ENCODE results near the gene RBM33. TPM values are rescaled to one million over a fixed set of nuclear protein-coding genes. Genes with fewer than 3 reads are reported as not detected.

RBM33 gene
- total RNA-seq, 1 experiment from 2014 or later = 7.3 TPM

- no peak for DNase-seq (ENCODE audit: low read depth)
- in situ Hi-C loops (cut with HindIII; ENCODE audit: low pct_unique_long_range_greater_than_20kb, low sequenced_read_pairs) = no loop called here
These were observed 148.0 kb downstream of the RBM33 start for GRCh38 chr7:155792315-155792960.

GRCh38 chr7:155792999-155793560 is 148.6 kb downstream of the RBM33 start:
- in situ Hi-C loops (cut with HindIII; ENCODE audit: low pct_unique_long_range_greater_than_20kb, low sequenced_read_pairs) = no loop called here
- no peak for DNase-seq (ENCODE audit: low read depth)

DNA sequence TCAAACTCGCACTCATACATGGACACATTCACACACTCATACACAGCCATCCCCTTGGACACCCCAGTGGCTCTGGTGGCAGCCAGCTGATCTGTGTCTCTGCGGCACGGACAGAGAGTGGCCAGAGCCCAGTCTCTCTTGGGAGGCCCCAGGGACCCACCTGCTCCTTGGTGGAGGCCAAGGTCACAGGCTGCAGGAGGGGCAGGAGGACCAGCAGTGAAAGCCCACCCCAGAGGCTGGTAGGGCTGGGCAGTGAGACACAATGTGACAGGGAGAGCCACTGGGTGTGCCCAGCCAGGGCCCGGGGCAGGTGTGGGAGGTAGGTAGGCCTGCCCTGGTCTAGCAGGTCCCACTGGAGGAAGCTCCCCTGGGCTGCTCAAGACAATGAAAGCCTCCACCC is 149.3 kb downstream of the RBM33 start:
- in situ Hi-C loops (cut with HindIII; ENCODE audit: low pct_unique_long_range_greater_than_20kb, low sequenced_read_pairs) = no loop called here
- DNase-seq (ENCODE audit: low read depth) = no peak

DNA sequence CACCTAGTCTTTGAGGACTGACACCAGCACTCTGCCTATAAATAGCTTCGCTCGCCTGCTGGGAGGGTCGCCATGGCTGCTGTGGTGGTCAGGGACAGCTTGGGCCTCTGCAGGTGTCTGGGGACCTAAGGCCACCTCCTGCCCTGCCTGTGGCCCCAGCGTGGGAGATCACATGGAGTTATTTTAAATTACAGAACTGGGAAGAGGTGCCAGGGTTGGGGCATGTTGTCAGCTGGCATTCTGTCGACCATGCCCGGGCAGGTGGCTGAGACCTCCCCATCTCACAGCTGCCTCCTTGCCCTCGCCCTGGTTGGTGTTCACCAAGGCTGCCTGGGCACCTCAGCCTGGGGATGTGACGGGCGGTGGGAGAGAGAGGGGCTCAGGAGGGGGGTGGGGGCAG is 149.7 kb downstream of the RBM33 start:
- DNase-seq (ENCODE audit: low read depth) = no peak
- in situ Hi-C loops (cut with HindIII; ENCODE audit: low pct_unique_long_range_greater_than_20kb, low sequenced_read_pairs) = no loop called here

DNA sequence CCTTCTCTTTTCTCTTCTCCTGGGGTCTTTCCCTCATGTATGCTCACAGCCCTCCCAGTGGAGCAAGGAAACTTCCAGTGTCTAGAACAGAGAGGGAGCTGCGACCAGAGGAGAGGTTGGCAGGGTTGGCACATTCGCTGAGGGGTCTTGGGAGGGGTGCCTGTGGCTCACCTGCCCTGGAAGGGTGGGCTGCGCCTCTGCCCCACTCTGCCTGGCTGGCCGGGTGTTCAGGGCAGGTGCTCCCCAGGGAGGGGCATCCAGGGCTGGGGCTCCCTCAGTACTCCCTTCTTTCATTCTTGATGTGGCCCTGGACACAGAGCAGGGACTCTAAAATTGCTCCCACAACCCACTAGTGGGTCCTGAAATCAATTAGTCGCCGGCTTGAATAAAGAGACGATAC is 150.9 kb downstream of the RBM33 start:
- DNase-seq (ENCODE audit: low read depth) = no peak
- in situ Hi-C loops (cut with HindIII; ENCODE audit: low pct_unique_long_range_greater_than_20kb, low sequenced_read_pairs) = no loop called here

- in situ Hi-C loops (cut with HindIII; ENCODE audit: low pct_unique_long_range_greater_than_20kb, low sequenced_read_pairs) = no loop called here
- no peak for DNase-seq (ENCODE audit: low read depth)
These were observed 151.5 kb downstream of the RBM33 start for GRCh38 chr7:155795951-155796350.

DNA sequence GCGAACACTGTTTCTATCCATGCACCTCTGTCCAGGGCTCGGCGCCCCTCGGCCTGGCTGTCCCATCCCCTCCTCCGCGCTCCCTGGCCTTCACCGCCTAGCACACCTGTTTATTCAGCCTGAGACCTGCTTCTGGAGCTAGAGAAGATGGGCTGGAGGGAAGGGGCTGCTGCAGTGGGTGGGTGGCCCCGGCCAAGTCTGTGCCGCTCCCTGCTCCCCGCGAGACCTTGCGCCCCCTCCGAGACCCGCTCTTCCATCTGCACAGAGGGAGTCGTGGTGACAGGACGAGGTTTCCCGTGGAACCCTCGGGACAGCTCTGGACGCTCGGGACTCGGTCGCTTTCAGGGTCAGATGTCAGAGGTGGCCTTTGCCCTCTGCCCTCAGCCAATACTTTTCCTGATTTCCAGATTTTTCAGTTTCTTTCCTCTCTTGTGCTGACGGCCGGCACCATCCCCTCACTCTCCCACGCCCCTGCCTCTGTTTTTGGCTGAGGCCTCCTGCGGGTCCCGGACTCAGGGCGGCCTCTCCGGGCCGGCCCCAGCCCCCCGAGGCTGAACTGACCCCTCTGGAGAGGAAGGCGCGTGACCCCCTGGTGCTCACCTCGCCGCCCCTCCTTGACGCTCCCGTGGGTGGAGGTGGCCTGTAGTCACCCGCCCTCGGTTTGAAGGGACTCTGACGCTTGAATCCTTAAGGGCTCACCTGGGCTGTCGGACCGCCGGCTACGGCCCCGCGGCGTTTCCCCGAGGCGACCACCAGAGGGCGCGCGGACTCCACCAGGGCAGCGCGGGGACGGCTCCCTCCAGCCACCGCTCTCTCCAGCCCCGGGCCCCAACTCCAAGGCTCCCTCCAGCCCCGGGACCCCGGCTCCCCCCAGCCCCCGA is 152.2 kb downstream of the RBM33 start:
- DNase-seq (ENCODE audit: low read depth) = peak; percentile 21

GRCh38 chr7:155797262-155798250 is 153.1 kb downstream of the RBM33 start:
- in situ Hi-C loops (cut with HindIII; ENCODE audit: low pct_unique_long_range_greater_than_20kb, low sequenced_read_pairs) = no loop called here
- no peak for DNase-seq (ENCODE audit: low read depth)

More for the DNA sequence above, 152.2 kb downstream of the RBM33 start:
- in situ Hi-C loops (cut with HindIII; ENCODE audit: low pct_unique_long_range_greater_than_20kb, low sequenced_read_pairs) = no loop called here

- in situ Hi-C loops (cut with HindIII; ENCODE audit: low pct_unique_long_range_greater_than_20kb, low sequenced_read_pairs) = no loop called here
- no peak for DNase-seq (ENCODE audit: low read depth)
These were observed 154.4 kb downstream of the RBM33 start for GRCh38 chr7:155798673-155799439.

DNA sequence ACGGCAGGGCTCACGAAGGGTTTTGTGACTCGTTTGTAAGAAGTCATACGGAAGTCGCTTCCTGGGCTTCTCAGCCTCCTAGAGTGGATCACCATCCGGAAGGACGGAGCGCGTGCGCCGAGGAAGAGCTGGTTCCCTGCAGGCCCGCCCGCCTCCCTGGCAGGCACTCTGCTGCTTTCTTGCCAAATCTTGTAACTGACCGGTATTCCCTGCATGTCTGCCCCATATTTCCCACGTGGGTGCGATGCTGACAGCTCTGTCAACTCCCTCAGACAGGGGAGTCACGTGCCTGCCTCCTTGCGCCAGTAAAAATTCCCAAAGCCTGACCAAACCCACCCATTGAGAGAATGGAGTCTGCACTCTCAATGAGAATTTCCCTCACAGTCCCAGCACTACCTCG is 155.1 kb downstream of the RBM33 start:
- in situ Hi-C loops (cut with HindIII; ENCODE audit: low pct_unique_long_range_greater_than_20kb, low sequenced_read_pairs) = no loop called here
- no peak for DNase-seq (ENCODE audit: low read depth)

DNA sequence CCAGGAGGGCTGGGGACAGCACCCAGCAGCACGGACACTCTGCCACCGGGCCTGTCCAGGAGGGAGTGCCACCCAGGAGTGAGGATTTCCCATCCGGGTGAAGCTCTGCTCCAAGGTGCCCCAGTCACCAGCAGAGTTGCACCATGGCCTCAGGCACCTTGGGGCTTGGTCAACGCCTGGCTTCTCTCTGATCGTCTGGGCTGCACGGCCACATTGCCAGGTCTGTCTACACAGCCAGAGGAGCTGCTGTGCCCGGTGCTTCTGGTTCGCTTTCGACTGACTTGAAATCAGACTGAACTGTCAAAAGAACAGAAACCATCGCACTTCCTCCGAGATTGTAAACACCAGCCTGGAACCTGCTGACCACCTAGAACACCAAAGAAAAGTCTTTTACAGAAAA is 155.8 kb downstream of the RBM33 start:
- DNase-seq (ENCODE audit: low read depth) = no peak
- in situ Hi-C loops (cut with HindIII; ENCODE audit: low pct_unique_long_range_greater_than_20kb, low sequenced_read_pairs) = no loop called here

DNA sequence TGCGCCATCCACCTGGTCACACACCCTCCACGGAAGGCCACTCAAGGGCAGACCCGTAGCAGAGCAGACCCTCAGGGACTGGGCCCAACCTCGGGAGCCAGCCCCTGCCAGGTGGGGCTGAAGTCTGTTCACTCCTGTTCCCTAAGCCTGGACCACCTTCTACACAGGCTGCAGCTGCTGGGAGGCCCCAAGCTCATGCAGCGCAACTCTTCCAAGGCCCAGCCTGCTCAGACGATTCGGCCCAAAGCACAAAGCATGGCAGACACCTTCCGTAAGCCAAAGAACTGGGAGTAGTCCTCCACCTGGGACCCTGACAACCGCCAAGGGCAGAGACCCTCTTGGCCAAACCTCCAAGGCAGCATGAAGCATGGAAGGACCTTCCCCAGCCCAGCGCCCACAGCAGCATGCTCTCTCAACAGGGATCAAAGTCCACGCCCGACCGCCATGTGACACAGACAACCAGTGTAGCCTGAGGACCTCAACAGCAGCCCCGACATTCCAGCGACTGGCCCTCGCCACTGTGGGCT is 156.3 kb downstream of the RBM33 start:
- in situ Hi-C loops (cut with HindIII; ENCODE audit: low pct_unique_long_range_greater_than_20kb, low sequenced_read_pairs) = no loop called here
- DNase-seq (ENCODE audit: low read depth) = no peak

DNA sequence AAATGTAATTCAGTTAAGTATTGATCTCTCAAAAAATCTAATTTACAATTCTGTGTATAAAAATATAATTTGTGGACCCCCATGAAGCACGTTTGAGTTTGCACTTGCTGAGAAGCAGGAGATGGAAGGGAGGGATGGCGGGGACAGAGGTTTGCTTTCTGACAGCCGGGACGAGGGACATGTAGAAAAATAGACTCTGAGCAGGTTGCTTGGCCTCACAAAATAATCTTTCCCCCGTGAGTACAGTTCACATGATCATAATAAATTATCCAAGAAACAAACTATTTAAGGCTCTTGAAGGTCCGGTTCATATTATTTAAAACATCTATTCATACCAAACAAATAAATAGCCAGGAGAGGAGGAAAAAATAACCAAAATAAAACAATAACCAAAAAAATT is 157.8 kb downstream of the RBM33 start:
- DNase-seq (ENCODE audit: low read depth) = no peak
- in situ Hi-C loops (cut with HindIII; ENCODE audit: low pct_unique_long_range_greater_than_20kb, low sequenced_read_pairs) = no loop called here

DNA sequence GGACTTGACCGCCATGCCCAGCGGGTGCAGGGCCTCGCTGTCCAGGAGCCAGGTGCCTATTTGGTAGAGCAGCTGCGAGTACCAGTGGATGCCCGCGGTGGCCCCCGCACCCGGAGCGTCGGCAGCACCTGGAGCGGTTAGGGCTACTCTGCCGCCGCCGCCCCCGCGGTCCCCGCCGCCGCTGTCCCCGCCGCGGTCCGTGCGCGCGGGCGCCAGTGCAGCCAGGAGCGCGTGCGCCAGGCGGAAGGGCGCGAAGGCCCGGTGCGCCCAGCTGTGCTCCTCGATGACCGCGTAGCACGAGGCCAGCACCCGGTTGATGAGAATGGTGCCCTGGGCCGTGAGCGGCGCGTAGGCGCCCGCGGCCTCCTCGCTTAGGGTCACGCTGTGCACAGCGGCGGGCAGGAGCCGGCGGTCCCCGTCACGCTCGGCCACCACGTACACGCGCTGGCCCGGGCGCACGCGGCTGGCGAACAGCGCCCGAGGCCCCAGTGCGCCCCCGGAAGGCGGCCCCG is 158.5 kb downstream of the RBM33 start:
- in situ Hi-C loops (cut with HindIII; ENCODE audit: low pct_unique_long_range_greater_than_20kb, low sequenced_read_pairs) = no loop called here
- no peak for DNase-seq (ENCODE audit: low read depth)

DNA sequence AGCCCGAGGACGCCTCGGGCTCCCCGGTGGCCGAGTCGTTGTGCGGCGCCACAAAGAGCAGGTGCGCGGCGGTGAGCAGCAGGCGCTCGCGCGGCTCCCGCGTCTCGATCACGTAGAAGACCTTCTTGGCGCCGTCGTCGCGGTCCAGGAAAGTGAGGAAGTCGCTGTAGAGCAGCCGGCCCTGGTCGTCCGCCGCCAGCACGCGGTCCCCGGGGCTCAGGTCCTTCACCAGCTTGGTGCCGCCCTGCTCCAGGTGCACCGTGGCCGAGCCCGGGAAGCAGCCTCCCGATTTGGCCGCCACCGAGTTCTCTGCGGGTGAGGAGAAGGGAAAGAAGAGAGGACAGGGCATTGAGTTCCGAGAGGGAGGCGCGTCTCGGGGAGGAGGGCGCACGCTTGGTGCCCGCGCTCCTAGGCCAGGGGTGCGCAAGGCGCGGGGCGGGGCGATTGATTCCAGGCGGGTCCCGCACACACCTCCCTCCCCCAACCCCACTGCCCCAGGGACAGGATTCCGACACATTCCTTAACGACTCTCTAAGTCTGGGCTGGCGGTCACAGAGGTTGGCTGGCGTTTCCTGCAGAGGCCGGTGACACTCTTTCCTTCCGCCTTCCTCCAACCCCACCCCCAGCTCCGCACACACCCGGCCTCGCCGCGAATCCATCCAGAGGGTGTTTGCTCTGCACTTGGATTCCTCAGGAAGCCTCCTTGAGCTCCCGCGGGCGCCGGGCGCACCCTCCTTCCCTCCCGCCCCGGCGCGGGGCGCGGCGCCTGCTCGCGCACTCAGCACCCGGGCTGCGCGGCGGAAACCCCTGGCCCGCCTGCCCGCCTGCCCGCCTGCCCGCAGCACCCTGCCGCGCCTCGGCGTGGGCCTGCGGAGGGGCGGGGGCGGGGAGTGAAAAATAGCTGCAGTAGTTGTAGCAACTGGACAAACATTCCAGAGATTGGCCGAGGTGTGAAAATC is 159.2 kb downstream of the RBM33 start:
- in situ Hi-C loops (cut with HindIII; ENCODE audit: low pct_unique_long_range_greater_than_20kb, low sequenced_read_pairs) = no loop called here
- no peak for DNase-seq (ENCODE audit: low read depth)

GRCh38 chr7:155804431-155804831 is 160.0 kb downstream of the RBM33 start:
- in situ Hi-C loops (cut with HindIII; ENCODE audit: low pct_unique_long_range_greater_than_20kb, low sequenced_read_pairs) = no loop called here
- DNase-seq (ENCODE audit: low read depth) = no peak
